H9 (cell line): ENCODE measurements around the gene NKAIN2. TPM values are rescaled to one million over a fixed set of nuclear protein-coding genes. Genes with fewer than 3 reads are reported as not detected.

Source experiments
- DNase-seq: peaks from one replicate; pipeline ENCODE4 v3.0.0-alpha.2; 2017
- H2AFZ ChIP-seq: one replicate; pipeline ENCODE4 v1.6.1; 2013; ENCODE audit warnings: mild to moderate bottlenecking, low read length, control low read depth, moderate library complexity
- H2AK5ac ChIP-seq: 2 replicates; pipeline ENCODE4 v1.6.1; 2013; ENCODE audit warnings: low read length, control low read depth, mixed read lengths; ENCODE audit not compliant: insufficient read length
- H2BK120ac ChIP-seq: one replicate; pipeline ENCODE4 v1.6.1; 2013; ENCODE audit warnings: low read depth, mild to moderate bottlenecking, low read length, control low read depth, inconsistent platforms; ENCODE audit not compliant: poor library complexity, severe bottlenecking
- H2BK12ac ChIP-seq: 2 replicates; pipeline ENCODE4 v1.6.1; 2013; ENCODE audit warnings: low read length, control low read depth, mixed read lengths, low read depth; ENCODE audit not compliant: insufficient read length
- H2BK15ac ChIP-seq: 2 replicates; pipeline ENCODE4 v1.6.1; 2013; ENCODE audit warnings: low read depth, low read length, control low read depth
- H2BK20ac ChIP-seq: one replicate; pipeline ENCODE4 v1.6.1; 2013; ENCODE audit warnings: low read depth, mild to moderate bottlenecking, low read length, control low read depth, inconsistent platforms; ENCODE audit not compliant: poor library complexity, severe bottlenecking
- H2BK5ac ChIP-seq: 2 replicates; pipeline ENCODE4 v1.6.1; 2013; ENCODE audit warnings: low read length, control low read depth, mixed read lengths; ENCODE audit not compliant: insufficient read length
- H3K14ac ChIP-seq: 2 replicates; pipeline ENCODE4 v1.6.1; 2013; ENCODE audit warnings: low read length, control low read depth; ENCODE audit not compliant: insufficient read depth
- H3K18ac ChIP-seq: 2 replicates; pipeline ENCODE4 v1.6.1; 2013; ENCODE audit warnings: low read depth, mild to moderate bottlenecking, mixed read lengths, low read length, control low read depth; ENCODE audit not compliant: insufficient read length
- H3K23ac ChIP-seq: 2 replicates; pipeline ENCODE4 v1.6.1; 2013; ENCODE audit warnings: low read length, control low read depth, mixed read lengths, low read depth; ENCODE audit not compliant: insufficient read length
- H3K23me2 ChIP-seq: 2 replicates; pipeline ENCODE4 v1.6.1; 2013; ENCODE audit warnings: low read depth, mild to moderate bottlenecking, mixed read lengths, low read length, control low read depth; ENCODE audit not compliant: insufficient read length, poor library complexity, severe bottlenecking
- H3K27ac ChIP-seq: 2 replicates; pipeline ENCODE4 v1.5.1; 2013; ENCODE audit warnings: low read length, control low read depth, mixed read lengths, low read depth; ENCODE audit not compliant: insufficient read length
- H3K27me3 ChIP-seq: 2 replicates; pipeline ENCODE4 v1.6.1; 2013; ENCODE audit warnings: low read length, control low read depth, inconsistent platforms; ENCODE audit not compliant: insufficient read depth
- H3K4ac ChIP-seq: 2 replicates; pipeline ENCODE4 v1.6.1; 2013; ENCODE audit warnings: low read depth, mild to moderate bottlenecking, control low read depth, inconsistent platforms, low read length, moderate library complexity
- H3K4me1 ChIP-seq: 2 replicates; pipeline ENCODE4 v1.6.1; 2013; ENCODE audit warnings: low read length, control low read depth, inconsistent platforms; ENCODE audit not compliant: insufficient read depth
- H3K4me2 ChIP-seq: 2 replicates; pipeline ENCODE4 v1.6.1; 2013; ENCODE audit warnings: low read length, control low read depth, mixed read lengths; ENCODE audit not compliant: insufficient read length, insufficient read depth
- H3K56ac ChIP-seq: 2 replicates; pipeline ENCODE4 v1.6.1; 2013; ENCODE audit warnings: low read depth, mild to moderate bottlenecking, mixed read lengths, low read length, control low read depth; ENCODE audit not compliant: insufficient read length
- H3K79me1 ChIP-seq: 2 replicates; pipeline ENCODE4 v1.6.1; 2013; ENCODE audit warnings: low read depth, mild to moderate bottlenecking, moderate library complexity, low read length, control low read depth, inconsistent platforms; ENCODE audit not compliant: insufficient read depth, poor library complexity, severe bottlenecking
- H3K79me2 ChIP-seq: 2 replicates; pipeline ENCODE4 v1.6.1; 2013; ENCODE audit warnings: low read length, control low read depth, inconsistent platforms; ENCODE audit not compliant: insufficient read depth
- H3K9ac ChIP-seq: 2 replicates; pipeline ENCODE4 v1.6.1; 2013; ENCODE audit warnings: low read length, control low read depth, mixed read lengths; ENCODE audit not compliant: insufficient read length; ENCODE audit errors: extremely low read depth
- H3K9me3 ChIP-seq: one replicate; pipeline ENCODE4 v1.6.1; 2013; ENCODE audit warnings: low read depth, low read length, inconsistent platforms; ENCODE audit not compliant: control insufficient read depth
- H3T11ph ChIP-seq: one replicate; pipeline ENCODE4 v1.6.1; 2013; ENCODE audit warnings: mild to moderate bottlenecking, low read length, control low read depth, inconsistent platforms
- H4K20me1 ChIP-seq: one replicate; pipeline ENCODE4 v1.6.1; 2013; ENCODE audit not compliant: control insufficient read depth, insufficient read length, insufficient read depth
- H4K5ac ChIP-seq: 2 replicates; pipeline ENCODE4 v1.6.1; 2013; ENCODE audit warnings: low read depth, mild to moderate bottlenecking, mixed read lengths, low read length, control low read depth; ENCODE audit not compliant: insufficient read length
- H4K8ac ChIP-seq: replicated peaks from 2 replicates; pipeline ENCODE4 v1.6.1; 2013; ENCODE audit warnings: low read length, control low read depth, mixed read lengths, low read depth; ENCODE audit not compliant: insufficient read length
- H4K91ac ChIP-seq: 2 replicates; pipeline ENCODE4 v1.6.1; 2013; ENCODE audit warnings: low read depth, mild to moderate bottlenecking, moderate library complexity, mixed read lengths, low read length, control low read depth; ENCODE audit not compliant: insufficient read length
- H3K27ac Mint-ChIP-seq, 3 experiments: 2 replicates in 2 of 3; 3 replicates in 1 of 3; pipeline ENCODE4 v1.8.0; 2020 to 2021; ENCODE audit warnings: mixed read lengths in 3 of 3, mild to moderate bottlenecking in 1 of 3, moderate library complexity in 1 of 3
- H3K27me3 Mint-ChIP-seq: 2 replicates; pipeline ENCODE4 v1.8.0; 2021; ENCODE audit warnings: low read depth, mild to moderate bottlenecking, moderate library complexity, mixed read lengths
- H3K36me3 Mint-ChIP-seq, 3 experiments: 2 replicates in 2 of 3; 3 replicates in 1 of 3; pipeline ENCODE4 v1.8.0; 2020 to 2021; ENCODE audit warnings: low read depth in 3 of 3, mixed read lengths in 3 of 3; ENCODE audit not compliant: insufficient read depth in 1 of 3
- H3K4me1 Mint-ChIP-seq, 2 experiments: 2 replicates each; pipeline ENCODE4 v1.8.0; 2020; ENCODE audit warnings: mixed read lengths in 2 of 2
- H3K4me3 Mint-ChIP-seq, 2 experiments: 2 replicates in 1 of 2; 3 replicates in 1 of 2; pipeline ENCODE4 v1.8.0; 2020 to 2021; ENCODE audit warnings: mild to moderate bottlenecking in 2 of 2, mixed read lengths in 2 of 2, moderate library complexity in 1 of 2
- H3K9me3 Mint-ChIP-seq, 2 experiments: 2 replicates in 1 of 2; 3 replicates in 1 of 2; pipeline ENCODE4 v1.8.0; 2020; ENCODE audit warnings: mild to moderate bottlenecking in 2 of 2, mixed read lengths in 2 of 2, moderate library complexity in 1 of 2
- CTCF ChIP-seq: fragments of 200-600 bp; sonication (generic); conservative IDR thresholded peaks from 3 replicates; pipeline ENCODE4 v1.8.0; 2021; ENCODE audit warnings: antibody characterized with exemption, mild to moderate bottlenecking
- WGBS: extraction: QIAGEN DNeasy Blood & Tissue Kit; methylation state at CpG from one replicate; pipeline ENCODE4 v1.1.7; 2013; ENCODE audit warnings: missing lambda C conversion rate, low lambda C conversion rate, mixed read lengths; ENCODE audit not compliant: insufficient read length; ENCODE audit errors: extremely low coverage; 5-methylcytosine and 5-hydroxymethylcytosine counted together
- total RNA-seq: library from RNA; stranded (reverse); gene quantifications from 2 replicates; pipeline ENCODE4 v1.2.1, GENCODE V29; 2021

Gene NKAIN2
- total RNA-seq, 1 experiment from 2014 or later, result 0.17 TPM

GRCh38 chr6:124090491-124090890, 286.8 kb downstream of the NKAIN2 start:
- Histone ChIP-seq H3K79me2 (no peaks in the 10 kb centered on the region), H3K9me3 (no peaks in the 10 kb centered on the region), H3K27ac (no peak overlapping the region), H4K91ac (no peak overlapping the region), H3T11ph (no peak overlapping the region), H3K14ac (no peak overlapping the region), H2AK5ac (no peak overlapping the region), H3K4me1 (no peaks in the 10 kb centered on the region), H2BK15ac (no peak overlapping the region), H3K9ac (no peak overlapping the region), H3K23me2 (no peaks in the 10 kb centered on the region), H4K20me1 (no peaks in the 10 kb centered on the region), H3K27me3 (no peaks in the 10 kb centered on the region), H3K79me1 (no peaks in the 10 kb centered on the region), H2BK12ac (no peak overlapping the region), H3K4me2 (no peak overlapping the region), H2BK5ac (no peak overlapping the region), H2AFZ (no peak overlapping the region), H2BK20ac (no peak overlapping the region), H3K4ac (no peak overlapping the region), H2BK120ac (no peak overlapping the region), H3K56ac (no peak overlapping the region), H3K18ac (no peak overlapping the region), H4K5ac (no peak overlapping the region), H4K8ac (no peak overlapping the region), H3K23ac (no peak overlapping the region)
- WGBS, result no CpG with 5 or more reads among the region's 2 CpGs
- H3K27me3 Mint-ChIP-seq, result no peaks in the 10 kb centered on the region
- DNase-seq, result no peak
- H3K27ac Mint-ChIP-seq, result no peak overlapping the region
- peaks cover 0 to 3% of the 10 kb centered on the region in 2 experiments; a peak in 1 of 4 replicates for H3K4me1 Mint-ChIP-seq
- H3K9me3 Mint-ChIP-seq, result no peaks in the 10 kb centered on the region
- H3K4me3 Mint-ChIP-seq, result no peak overlapping the region
- no peaks in the 10 kb centered on the region for H3K36me3 Mint-ChIP-seq
- TF ChIP-seq CTCF, result no peak
